Measurements from ENCODE around the gene RSAD2.

- TF ChIP-seq CTCF (IDR thresholded peaks at IDR 0.05; ENCODE audit: poor library complexity, severe bottlenecking) (no peak), EP300 (conservative IDR thresholded peaks at IDR 0.05; ENCODE audit: poor library complexity, severe bottlenecking) (no peak), POLR2AphosphoS5 (IDR thresholded peaks at IDR 0.05) (no peak)
Measured at GRCh38 chr2:6917761-6918421, 40.3 kb downstream of the RSAD2 start.

All from neural cell (in vitro differentiated cells).